Fibroblast of lung (primary cell): ENCODE measurements around the gene WNT3A. TPM values are rescaled to one million over a fixed set of nuclear protein-coding genes. Genes with fewer than 3 reads are reported as not detected.

ENCODE experiments used
- DNase-seq, 2 donors: peaks; one replicate each; pipeline versions ENCODE4 v3.0.0 to v3.0.0-alpha.2; 2010; ENCODE audit warnings: low read depth in 2 of 2
- H2AFZ ChIP-seq: 2 replicates; pipeline ENCODE4 v1.5.1; 2012; ENCODE audit warnings: low read length, control low read depth, inconsistent platforms
- H3K27ac ChIP-seq: 2 replicates; pipeline ENCODE4 v1.5.1; 2011; ENCODE audit warnings: low read length, control low read depth; ENCODE audit not compliant: insufficient read depth
- H3K27me3 ChIP-seq: 2 replicates; pipeline ENCODE4 v1.5.1; 2011; ENCODE audit warnings: mild to moderate bottlenecking, low read length; ENCODE audit not compliant: control insufficient read depth, insufficient read depth
- H3K36me3 ChIP-seq: 2 replicates; pipeline ENCODE4 v1.5.1; 2011; ENCODE audit warnings: low read length; ENCODE audit not compliant: control insufficient read depth, insufficient read depth
- H3K4me1 ChIP-seq: 2 replicates; pipeline ENCODE4 v1.5.1; 2011; ENCODE audit warnings: low read length; ENCODE audit not compliant: control insufficient read depth, insufficient read depth; ENCODE audit errors: extremely low read depth
- H3K4me2 ChIP-seq: 2 replicates; pipeline ENCODE4 v1.5.1; 2011; ENCODE audit warnings: low read length, control low read depth; ENCODE audit not compliant: insufficient read depth; ENCODE audit errors: extremely low read depth
- H3K4me3 ChIP-seq, 4 experiments: fragments of 200-600 bp in 1 of 4; sonication (generic) in 1 of 4; replicated peaks in 1 of 4; 2 replicates each; pipeline ENCODE4 v1.5.1; 2011 to 2016; ENCODE audit warnings: low read length in 4 of 4, low read depth in 3 of 4, mild to moderate bottlenecking in 3 of 4, control low read depth in 2 of 4, inconsistent platforms in 1 of 4, mixed read lengths in 1 of 4; ENCODE audit not compliant: insufficient read depth in 1 of 4; ENCODE audit errors: control extremely low read depth in 1 of 4
- H3K79me2 ChIP-seq: 2 replicates; pipeline ENCODE4 v1.5.1; 2012; ENCODE audit warnings: mild to moderate bottlenecking, low read length, inconsistent platforms; ENCODE audit not compliant: control insufficient read depth, insufficient read depth
- H3K9ac ChIP-seq: 2 replicates; pipeline ENCODE4 v1.5.1; 2011; ENCODE audit warnings: mild to moderate bottlenecking, low read length, control low read depth; ENCODE audit not compliant: insufficient read depth
- H3K9me3 ChIP-seq: 2 replicates; pipeline ENCODE4 v1.5.1; 2012; ENCODE audit warnings: low read depth, low read length; ENCODE audit not compliant: control insufficient read depth, insufficient read depth
- H4K20me1 ChIP-seq: 2 replicates; pipeline ENCODE4 v1.5.1; 2011; ENCODE audit warnings: low read length; ENCODE audit not compliant: control insufficient read depth, insufficient read depth; ENCODE audit errors: extremely low read depth
- EZH2 ChIP-seq: IDR thresholded peaks from 2 replicates; pipeline ENCODE4 v1.5.1; 2012; ENCODE audit warnings: low read length, control low read depth, mild to moderate bottlenecking; ENCODE audit errors: missing control alignments
- polyA plus RNA-seq, 2 donors: library from polyadenylated mRNA; depleted of rRNA in 1 of 2; stranded (reverse) in 1 of 2; unstranded in 1 of 2; fragments of >200 nt; gene quantifications; 2 replicates each; pipeline ENCODE4 v1.2.1, GENCODE V29; 2011 to 2012; ENCODE audit warnings: missing spikeins in 1 of 2
- total RNA-seq: library from RNA; depleted of rRNA; stranded (reverse); fragments of >200 nt; gene quantifications from 2 replicates; pipeline ENCODE4 v1.2.1, GENCODE V29; 2014
- TF ChIP-seq, protein P1 (sequence below), 2 donors: IDR thresholded peaks in 1 of 2; conservative IDR thresholded peaks in 1 of 2; 1 replicate in 1 of 2; 2 replicates in 1 of 2; pipeline ENCODE4 v1.5.1; 2011 to 2012; ENCODE audit warnings: low read length in 2 of 2, control low read depth in 1 of 2, inconsistent platforms in 1 of 2, low read depth in 1 of 2, mild to moderate bottlenecking in 1 of 2

The WNT3A gene
- total and polyA plus RNA-seq, 2 donors (not counting 1 experiment from before 2014, with no cell fraction given): not detected

DNA sequence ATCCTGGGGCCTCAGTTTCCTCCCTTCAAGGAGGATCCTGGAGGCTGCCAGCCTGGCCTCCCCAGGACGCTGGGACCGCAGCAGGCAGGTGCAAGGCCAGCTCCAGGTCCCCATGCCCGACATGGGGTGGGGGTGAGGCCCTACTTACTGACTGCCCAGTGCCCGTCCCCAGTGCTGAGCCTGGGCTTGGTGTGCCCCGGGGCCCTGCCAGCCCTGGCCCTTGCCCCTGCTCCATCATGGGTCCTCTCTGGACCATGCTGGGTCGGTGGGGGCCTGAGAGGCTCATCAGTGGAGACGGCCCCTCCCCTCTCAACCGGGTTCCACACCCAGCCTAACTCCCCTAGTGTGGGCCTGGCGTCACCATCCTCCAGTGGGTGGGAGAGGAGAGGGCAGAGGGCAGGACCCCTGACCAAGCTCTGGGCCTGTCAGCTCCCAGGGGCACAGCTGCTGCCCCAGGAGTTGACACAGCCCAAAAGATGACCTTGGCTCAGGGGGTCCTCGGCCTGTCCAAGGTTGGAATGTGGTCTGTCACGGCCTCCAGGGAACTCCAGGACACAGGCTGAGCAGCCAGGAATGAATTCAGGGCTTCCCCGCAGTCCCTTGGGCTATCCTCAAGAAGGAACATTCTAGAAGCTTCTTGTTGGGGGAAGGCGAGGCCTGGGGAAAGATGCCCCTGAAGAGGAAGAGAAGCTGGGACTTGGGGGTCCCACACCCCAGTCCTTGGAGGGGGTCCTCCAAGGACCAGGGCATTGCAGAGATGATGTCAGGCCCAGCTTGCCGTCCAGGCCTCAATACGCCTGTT, 58.1 kb downstream of the WNT3A start:
- no peak overlapping the region for H3K27ac ChIP-seq
- H3K36me3 ChIP-seq: no peaks in the 10 kb centered on the region
- no peaks in the 10 kb centered on the region for H4K20me1 ChIP-seq
- no peaks in the 10 kb centered on the region for H3K9me3 ChIP-seq
- H3K4me3 ChIP-seq: no peak overlapping the region
- no peak for DNase-seq
- H3K79me2 ChIP-seq: no peaks in the 10 kb centered on the region
- H3K27me3 ChIP-seq: peaks cover 7% of the 10 kb centered on the region
- H3K9ac ChIP-seq: no peak overlapping the region
- no peak for TF ChIP-seq EZH2
- TF ChIP-seq, protein P1, sequence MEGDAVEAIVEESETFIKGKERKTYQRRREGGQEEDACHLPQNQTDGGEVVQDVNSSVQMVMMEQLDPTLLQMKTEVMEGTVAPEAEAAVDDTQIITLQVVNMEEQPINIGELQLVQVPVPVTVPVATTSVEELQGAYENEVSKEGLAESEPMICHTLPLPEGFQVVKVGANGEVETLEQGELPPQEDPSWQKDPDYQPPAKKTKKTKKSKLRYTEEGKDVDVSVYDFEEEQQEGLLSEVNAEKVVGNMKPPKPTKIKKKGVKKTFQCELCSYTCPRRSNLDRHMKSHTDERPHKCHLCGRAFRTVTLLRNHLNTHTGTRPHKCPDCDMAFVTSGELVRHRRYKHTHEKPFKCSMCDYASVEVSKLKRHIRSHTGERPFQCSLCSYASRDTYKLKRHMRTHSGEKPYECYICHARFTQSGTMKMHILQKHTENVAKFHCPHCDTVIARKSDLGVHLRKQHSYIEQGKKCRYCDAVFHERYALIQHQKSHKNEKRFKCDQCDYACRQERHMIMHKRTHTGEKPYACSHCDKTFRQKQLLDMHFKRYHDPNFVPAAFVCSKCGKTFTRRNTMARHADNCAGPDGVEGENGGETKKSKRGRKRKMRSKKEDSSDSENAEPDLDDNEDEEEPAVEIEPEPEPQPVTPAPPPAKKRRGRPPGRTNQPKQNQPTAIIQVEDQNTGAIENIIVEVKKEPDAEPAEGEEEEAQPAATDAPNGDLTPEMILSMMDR (conservative IDR thresholded peaks at IDR 0.05 in 1 of 2, IDR thresholded peaks at IDR 0.05 in 1 of 2; ENCODE audit: low read depth in 1 of 2, low read length in 2 of 2): no peak
- no peak overlapping the region for H2AFZ ChIP-seq
- H3K4me2 ChIP-seq: no peak overlapping the region
- H3K4me1 ChIP-seq: no peaks in the 10 kb centered on the region

DNA sequence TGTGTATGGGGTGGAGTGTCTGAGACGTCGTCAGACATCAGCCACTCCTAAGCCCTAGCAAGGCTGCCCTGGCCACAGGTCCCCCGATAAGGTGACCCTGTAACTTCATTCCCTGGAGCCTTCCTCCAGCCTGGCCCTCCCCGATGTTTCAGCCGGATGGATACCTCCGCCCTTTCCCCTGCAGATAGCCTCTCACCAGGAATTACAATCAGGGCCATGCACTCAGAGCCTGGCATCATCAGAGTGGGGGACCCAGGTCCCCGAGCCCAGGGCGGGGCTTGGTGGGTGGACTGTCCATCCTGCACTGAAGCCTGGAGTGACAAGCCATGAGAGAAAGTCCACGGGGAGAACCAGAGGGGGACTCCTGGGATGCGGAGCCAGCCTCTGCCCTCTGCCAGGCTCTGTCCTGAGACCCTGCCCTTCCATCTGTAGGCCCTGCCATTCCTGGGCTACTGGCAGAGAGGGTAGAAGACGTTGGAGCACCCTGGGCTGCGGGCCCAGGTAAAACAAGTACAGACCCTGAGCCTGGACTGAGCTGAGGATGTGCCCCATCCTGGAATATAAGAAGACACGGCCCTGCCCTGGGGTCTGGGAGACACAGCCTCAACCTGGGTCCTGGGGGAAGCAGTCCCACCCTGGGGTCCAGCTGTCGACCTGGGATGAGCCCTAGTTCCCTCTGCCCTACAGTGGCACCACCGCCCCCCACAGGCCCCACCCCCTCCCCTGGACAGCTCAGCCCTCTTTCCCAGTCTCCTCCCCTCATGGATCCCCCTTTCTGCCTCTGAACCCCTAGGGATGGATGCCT, 58.9 kb downstream of the WNT3A start:
- no peak overlapping the region for H3K9ac ChIP-seq
- H3K4me3 ChIP-seq: no peak overlapping the region
- H4K20me1 ChIP-seq: no peaks in the 10 kb centered on the region
- no peaks in the 10 kb centered on the region for H3K9me3 ChIP-seq
- no peak overlapping the region for H2AFZ ChIP-seq
- H3K27me3 ChIP-seq: peaks cover 10% of the 10 kb centered on the region
- DNase-seq: no peak
- no peaks in the 10 kb centered on the region for H3K4me1 ChIP-seq
- H3K27ac ChIP-seq: no peak overlapping the region
- no peaks in the 10 kb centered on the region for H3K36me3 ChIP-seq
- H3K4me2 ChIP-seq: no peak overlapping the region
- TF ChIP-seq, protein P1 (conservative IDR thresholded peaks at IDR 0.05 in 1 of 2, IDR thresholded peaks at IDR 0.05 in 1 of 2; ENCODE audit: low read depth in 1 of 2, low read length in 2 of 2): no peak
- TF ChIP-seq EZH2: no peak
- no peaks in the 10 kb centered on the region for H3K79me2 ChIP-seq

DNA sequence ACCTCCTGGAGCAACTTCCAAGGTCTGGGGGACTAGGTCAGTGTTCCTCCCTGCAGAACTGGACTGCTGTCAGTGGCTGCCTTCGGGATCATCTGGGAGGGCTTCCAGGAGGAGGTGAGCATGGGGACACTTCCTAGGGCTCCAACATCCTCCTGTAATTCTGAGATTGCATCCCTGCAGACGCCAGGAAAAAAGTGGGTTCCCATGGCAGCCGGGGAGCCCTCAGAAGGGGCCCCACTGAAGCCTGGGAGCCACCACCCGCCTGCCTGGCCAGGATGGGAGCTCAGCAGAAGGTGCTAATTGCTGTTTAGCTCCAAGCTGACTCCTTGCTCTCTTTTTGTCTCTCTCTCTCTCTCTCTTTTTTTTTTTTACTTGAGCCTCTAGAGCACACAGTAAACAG, 59.6 kb downstream of the WNT3A start:
- H3K36me3 ChIP-seq: no peaks in the 10 kb centered on the region
- peaks cover 10% of the 10 kb centered on the region for H3K27me3 ChIP-seq
- no peak overlapping the region for H3K4me2 ChIP-seq
- H3K4me3 ChIP-seq: no peak overlapping the region
- H3K79me2 ChIP-seq: no peaks in the 10 kb centered on the region
- H3K27ac ChIP-seq: no peak overlapping the region
- H3K9me3 ChIP-seq: no peaks in the 10 kb centered on the region
- H4K20me1 ChIP-seq: no peaks in the 10 kb centered on the region
- TF ChIP-seq EZH2: no peak
- TF ChIP-seq, protein P1 (conservative IDR thresholded peaks at IDR 0.05 in 1 of 2, IDR thresholded peaks at IDR 0.05 in 1 of 2; ENCODE audit: low read depth in 1 of 2, low read length in 2 of 2): no peak
- no peaks in the 10 kb centered on the region for H3K4me1 ChIP-seq
- no peak for DNase-seq
- H2AFZ ChIP-seq: no peak overlapping the region
- H3K9ac ChIP-seq: no peak overlapping the region
